ENCODE results near the gene ITGA2B.
"Not testable (repeated sequence)": the region's sequence is repeated elsewhere in the genome, so short reads cannot be mapped to it uniquely, and the experiment has no call there.

ITGA2B gene

GRCh38 chr17:44409309-44410028 lies 20.0 kb upstream of the ITGA2B start:
- Histone ChIP-seq H3K27me3 (ENCODE audit: control insufficient read depth in 2 of 2, insufficient read depth in 2 of 2, low read length in 2 of 2) (no peaks in the 10 kb centered on the region), H3K36me3 (ENCODE audit: control insufficient read depth in 2 of 2, insufficient read depth in 2 of 2, low read length in 2 of 2) (peaks cover 4 to 12% of the 10 kb centered on the region in 2 donors), H3K9ac (ENCODE audit: low read depth in 1 of 2, low read length in 2 of 2) (no peak overlapping the region), H3K4me3 (ENCODE audit: low read length in 2 of 2) (no peak overlapping the region), H3K9me3 (ENCODE audit: control insufficient read depth in 2 of 2, low read length in 2 of 2) (no peaks in the 10 kb centered on the region), H3K4me1 (ENCODE audit: control insufficient read depth in 2 of 2, insufficient read depth in 2 of 2, low read length in 2 of 2) (no peaks in the 10 kb centered on the region), H3K27ac (ENCODE audit: low read depth in 2 of 2, low read length in 2 of 2) (no peak overlapping the region)

DNA sequence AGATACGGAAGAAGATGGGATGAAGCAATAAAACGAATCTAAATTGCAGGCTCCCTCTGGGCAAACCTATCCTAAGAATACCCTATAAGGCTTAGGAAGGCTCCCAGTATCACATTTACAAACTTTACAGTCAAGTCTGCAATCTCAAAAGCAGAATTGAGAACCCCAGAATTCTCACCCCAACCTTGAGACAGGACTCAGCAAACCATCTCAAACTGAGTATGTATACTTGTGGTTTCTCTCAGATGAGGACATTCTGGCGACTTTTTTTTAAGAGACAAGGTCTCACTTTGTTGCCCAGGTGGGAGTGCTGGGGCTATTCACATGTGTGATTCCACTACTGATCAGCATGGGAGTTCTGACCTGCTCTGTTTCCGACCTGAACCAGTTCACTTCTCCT lies 19.3 kb upstream of the ITGA2B start:
- no peaks in the 10 kb centered on the region for H3K9me3 ChIP-seq (ENCODE audit: control insufficient read depth in 2 of 2, low read length in 2 of 2)
- no peak overlapping the region for H3K27ac ChIP-seq (ENCODE audit: low read depth in 2 of 2, low read length in 2 of 2)
- no peaks in the 10 kb centered on the region for H3K4me1 ChIP-seq (ENCODE audit: control insufficient read depth in 2 of 2, insufficient read depth in 2 of 2, low read length in 2 of 2)
- H3K36me3 ChIP-seq (ENCODE audit: control insufficient read depth in 2 of 2, insufficient read depth in 2 of 2, low read length in 2 of 2) = peaks cover 4 to 12% of the 10 kb centered on the region in 2 donors
- H3K27me3 ChIP-seq (ENCODE audit: control insufficient read depth in 2 of 2, insufficient read depth in 2 of 2, low read length in 2 of 2) = no peaks in the 10 kb centered on the region
- H3K9ac ChIP-seq (ENCODE audit: low read depth in 1 of 2, low read length in 2 of 2) = no peak overlapping the region
- no peak overlapping the region for H3K4me3 ChIP-seq (ENCODE audit: low read length in 2 of 2)

- Histone ChIP-seq H3K9me3 (ENCODE audit: control insufficient read depth in 2 of 2, low read length in 2 of 2) (no peaks in the 10 kb centered on the region), H3K9ac (ENCODE audit: low read depth in 1 of 2, low read length in 2 of 2) (no peak overlapping the region), H3K27ac (ENCODE audit: low read depth in 2 of 2, low read length in 2 of 2) (no peak overlapping the region), H3K4me3 (ENCODE audit: low read length in 2 of 2) (no peak overlapping the region), H3K4me1 (ENCODE audit: control insufficient read depth in 2 of 2, insufficient read depth in 2 of 2, low read length in 2 of 2) (no peaks in the 10 kb centered on the region), H3K36me3 (ENCODE audit: control insufficient read depth in 2 of 2, insufficient read depth in 2 of 2, low read length in 2 of 2) (peaks cover 30 to 37% of the 10 kb centered on the region in 2 donors), H3K27me3 (ENCODE audit: control insufficient read depth in 2 of 2, insufficient read depth in 2 of 2, low read length in 2 of 2) (no peaks in the 10 kb centered on the region)
Measured at GRCh38 chr17:44402564-44403172, 13.2 kb upstream of the ITGA2B start.

DNA sequence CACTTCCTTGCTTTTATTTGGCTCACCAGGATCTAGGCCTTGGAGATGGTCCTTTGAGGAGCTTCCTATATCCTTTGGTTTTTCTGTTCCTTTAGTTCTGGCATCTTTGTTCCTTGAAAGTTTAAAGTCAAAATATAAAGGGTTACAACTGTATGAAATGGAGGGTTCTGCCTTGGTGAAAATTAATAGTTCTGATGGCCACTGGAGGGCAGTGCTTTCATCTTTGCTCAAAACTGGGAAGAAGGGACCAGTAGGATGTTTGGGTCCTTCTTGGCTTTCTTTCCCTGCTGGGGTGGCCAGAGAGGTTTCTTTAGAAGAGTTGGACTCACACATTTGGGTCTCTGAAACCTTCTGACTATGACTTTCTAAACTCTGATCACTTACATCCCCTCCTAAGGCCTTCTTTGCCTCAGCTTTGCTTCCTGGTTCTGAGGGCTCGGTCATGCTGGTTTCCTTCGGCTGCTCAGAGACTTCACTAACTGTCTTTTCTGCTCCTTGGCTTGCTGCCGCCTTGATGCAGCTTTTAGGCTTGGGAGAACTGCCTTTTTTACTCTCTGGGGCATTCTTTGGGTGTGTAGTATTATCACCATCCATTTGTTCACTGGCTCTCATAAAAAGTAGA lies 10.9 kb upstream of the ITGA2B start:
- Histone ChIP-seq H3K27ac (ENCODE audit: low read depth in 2 of 2, low read length in 2 of 2) (no peak overlapping the region), H3K36me3 (ENCODE audit: control insufficient read depth in 2 of 2, insufficient read depth in 2 of 2, low read length in 2 of 2) (peaks cover 32 to 45% of the 10 kb centered on the region in 2 donors), H3K9ac (ENCODE audit: low read depth in 1 of 2, low read length in 2 of 2) (no peak overlapping the region), H3K4me1 (ENCODE audit: control insufficient read depth in 2 of 2, insufficient read depth in 2 of 2, low read length in 2 of 2) (no peaks in the 10 kb centered on the region), H3K4me3 (ENCODE audit: low read length in 2 of 2) (no peak overlapping the region), H3K27me3 (ENCODE audit: control insufficient read depth in 2 of 2, insufficient read depth in 2 of 2, low read length in 2 of 2) (no peaks in the 10 kb centered on the region), H3K9me3 (ENCODE audit: control insufficient read depth in 2 of 2, low read length in 2 of 2) (no peaks in the 10 kb centered on the region)

- H3K9ac ChIP-seq (ENCODE audit: low read depth in 1 of 2, low read length in 2 of 2) = no peak overlapping the region
- peaks cover 32 to 42% of the 10 kb centered on the region in 2 donors for H3K36me3 ChIP-seq (ENCODE audit: control insufficient read depth in 2 of 2, insufficient read depth in 2 of 2, low read length in 2 of 2)
- no peak overlapping the region for H3K4me3 ChIP-seq (ENCODE audit: low read length in 2 of 2)
- H3K4me1 ChIP-seq (ENCODE audit: control insufficient read depth in 2 of 2, insufficient read depth in 2 of 2, low read length in 2 of 2) = no peaks in the 10 kb centered on the region
- H3K27me3 ChIP-seq (ENCODE audit: control insufficient read depth in 2 of 2, insufficient read depth in 2 of 2, low read length in 2 of 2) = no peaks in the 10 kb centered on the region
- no peak overlapping the region for H3K27ac ChIP-seq (ENCODE audit: low read depth in 2 of 2, low read length in 2 of 2)
- H3K9me3 ChIP-seq (ENCODE audit: control insufficient read depth in 2 of 2, low read length in 2 of 2) = no peaks in the 10 kb centered on the region
Measured at GRCh38 chr17:44398692-44399691, 9.5 kb upstream of the ITGA2B start.

DNA sequence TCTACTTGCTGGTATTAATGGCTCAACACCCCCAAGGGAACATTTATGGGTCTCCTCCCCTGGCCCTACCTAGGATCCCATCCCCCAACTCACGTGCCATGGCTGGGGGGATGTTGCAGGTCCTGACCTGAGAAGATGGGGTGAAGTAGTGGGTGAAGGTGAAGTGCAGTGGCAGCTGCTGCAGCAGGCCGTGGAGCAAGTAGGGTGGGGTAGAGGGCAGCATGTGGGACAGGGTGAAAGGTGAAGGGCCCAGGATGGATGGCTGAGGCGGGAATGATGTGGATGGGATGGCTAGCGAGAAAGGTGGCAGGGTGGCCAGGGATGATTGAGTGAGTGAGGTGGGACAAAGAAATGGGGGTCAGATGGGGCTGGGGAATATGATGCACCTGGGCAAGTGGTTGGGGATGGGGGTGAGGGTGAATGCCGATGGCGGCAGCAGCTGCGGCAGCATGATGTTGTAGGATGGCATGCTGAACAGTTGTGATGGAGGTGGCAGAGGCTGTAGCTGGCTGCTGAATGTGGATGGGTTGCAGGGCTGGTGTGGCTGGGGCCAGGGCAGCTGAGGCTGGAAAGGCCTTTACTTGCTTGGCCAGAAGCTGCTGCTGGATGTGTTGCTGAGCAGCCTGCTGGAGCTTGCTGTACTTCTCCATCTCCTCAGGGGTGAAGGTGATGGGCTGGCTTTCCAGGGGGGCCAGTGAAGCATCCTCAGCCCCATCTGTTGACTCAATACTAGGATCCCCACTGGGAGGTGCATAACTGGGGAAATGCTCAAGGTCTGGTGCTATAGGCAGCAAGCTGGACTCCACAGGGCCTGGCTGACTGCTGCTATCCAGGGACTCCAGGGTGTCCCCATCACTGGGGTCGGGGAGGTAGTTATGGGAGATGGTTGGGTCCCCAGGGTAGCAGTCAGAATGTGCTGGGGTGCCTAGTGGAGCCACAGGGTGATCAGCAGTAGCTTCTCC lies 8.3 kb upstream of the ITGA2B start:
- Histone ChIP-seq H3K27ac (ENCODE audit: low read depth in 2 of 2, low read length in 2 of 2) (no peak overlapping the region), H3K4me3 (ENCODE audit: low read length in 2 of 2) (no peak overlapping the region), H3K9ac (ENCODE audit: low read depth in 1 of 2, low read length in 2 of 2) (no peak overlapping the region), H3K36me3 (ENCODE audit: control insufficient read depth in 2 of 2, insufficient read depth in 2 of 2, low read length in 2 of 2) (peaks cover 32 to 42% of the 10 kb centered on the region in 2 donors), H3K9me3 (ENCODE audit: control insufficient read depth in 2 of 2, low read length in 2 of 2) (no peaks in the 10 kb centered on the region), H3K27me3 (ENCODE audit: control insufficient read depth in 2 of 2, insufficient read depth in 2 of 2, low read length in 2 of 2) (no peaks in the 10 kb centered on the region), H3K4me1 (ENCODE audit: control insufficient read depth in 2 of 2, insufficient read depth in 2 of 2, low read length in 2 of 2) (no peaks in the 10 kb centered on the region)

DNA sequence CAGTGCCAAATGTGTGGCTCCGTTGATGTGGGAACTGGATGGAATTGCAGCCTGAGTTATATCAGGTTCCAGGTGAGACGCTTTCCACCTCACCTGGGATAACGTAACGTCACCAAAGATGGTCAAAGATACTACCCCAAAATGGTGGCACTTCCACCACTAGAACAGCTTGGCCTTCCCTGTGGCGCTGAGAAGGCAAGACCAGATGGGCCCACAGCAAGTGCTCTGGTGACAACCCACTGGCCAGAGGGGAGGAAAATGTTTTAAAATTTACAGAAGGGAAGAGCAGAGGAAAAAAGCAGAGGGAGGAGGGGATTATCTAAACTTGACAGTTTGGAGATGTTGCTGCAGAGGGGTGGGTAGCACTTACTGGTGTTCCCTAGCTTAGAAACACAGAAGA lies 7.5 kb upstream of the ITGA2B start:
- peaks cover 32 to 42% of the 10 kb centered on the region in 2 donors for H3K36me3 ChIP-seq (ENCODE audit: control insufficient read depth in 2 of 2, insufficient read depth in 2 of 2, low read length in 2 of 2)
- no peak overlapping the region for H3K4me3 ChIP-seq (ENCODE audit: low read length in 2 of 2)
- H3K4me1 ChIP-seq (ENCODE audit: control insufficient read depth in 2 of 2, insufficient read depth in 2 of 2, low read length in 2 of 2) = no peaks in the 10 kb centered on the region
- no peaks in the 10 kb centered on the region for H3K9me3 ChIP-seq (ENCODE audit: control insufficient read depth in 2 of 2, low read length in 2 of 2)
- no peak overlapping the region for H3K27ac ChIP-seq (ENCODE audit: low read depth in 2 of 2, low read length in 2 of 2)
- H3K27me3 ChIP-seq (ENCODE audit: control insufficient read depth in 2 of 2, insufficient read depth in 2 of 2, low read length in 2 of 2) = no peaks in the 10 kb centered on the region
- H3K9ac ChIP-seq (ENCODE audit: low read depth in 1 of 2, low read length in 2 of 2) = no peak overlapping the region

GRCh38 chr17:44394833-44395232 lies 5.4 kb upstream of the ITGA2B start:
- no peak overlapping the region for H3K27ac ChIP-seq (ENCODE audit: low read depth in 2 of 2, low read length in 2 of 2)
- H3K27me3 ChIP-seq (ENCODE audit: control insufficient read depth in 2 of 2, insufficient read depth in 2 of 2, low read length in 2 of 2) = no peaks in the 10 kb centered on the region
- no peaks in the 10 kb centered on the region for H3K4me1 ChIP-seq (ENCODE audit: control insufficient read depth in 2 of 2, insufficient read depth in 2 of 2, low read length in 2 of 2)
- peaks cover 15 to 24% of the 10 kb centered on the region in 2 donors for H3K36me3 ChIP-seq (ENCODE audit: control insufficient read depth in 2 of 2, insufficient read depth in 2 of 2, low read length in 2 of 2)
- no peak overlapping the region for H3K4me3 ChIP-seq (ENCODE audit: low read length in 2 of 2)
- H3K9me3 ChIP-seq (ENCODE audit: control insufficient read depth in 2 of 2, low read length in 2 of 2) = no peaks in the 10 kb centered on the region
- H3K9ac ChIP-seq (ENCODE audit: low read depth in 1 of 2, low read length in 2 of 2) = no peak overlapping the region

DNA sequence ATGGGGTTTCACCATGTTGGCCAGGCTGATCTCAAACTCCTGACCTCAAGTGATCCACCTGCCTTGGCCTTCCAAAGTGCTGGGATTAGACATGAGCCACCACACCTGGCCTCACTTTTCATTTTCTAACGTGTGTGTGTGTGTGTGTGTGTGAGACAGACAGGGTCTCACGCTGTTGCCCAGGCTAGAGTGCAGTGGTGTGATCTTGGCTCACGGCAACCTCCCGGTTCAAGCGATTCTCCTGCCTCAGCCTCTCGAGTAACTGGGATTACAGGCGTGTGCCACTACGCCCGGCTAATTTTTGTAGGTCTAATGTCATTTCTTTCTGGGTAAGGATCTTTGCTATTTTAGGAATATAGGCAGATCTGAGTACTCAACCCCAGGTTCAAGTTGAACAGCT lies 4.7 kb upstream of the ITGA2B start:
- not testable (repeated sequence) for H3K4me1 ChIP-seq (ENCODE audit: control insufficient read depth in 2 of 2, insufficient read depth in 2 of 2, low read length in 2 of 2); H3K9ac ChIP-seq (ENCODE audit: low read depth in 1 of 2, low read length in 2 of 2); H3K27ac ChIP-seq (ENCODE audit: low read depth in 2 of 2, low read length in 2 of 2); H3K4me3 ChIP-seq (ENCODE audit: low read length in 2 of 2); H3K9me3 ChIP-seq (ENCODE audit: control insufficient read depth in 2 of 2, low read length in 2 of 2); H3K27me3 ChIP-seq (ENCODE audit: control insufficient read depth in 2 of 2, insufficient read depth in 2 of 2, low read length in 2 of 2)
- H3K36me3 ChIP-seq (ENCODE audit: control insufficient read depth in 2 of 2, insufficient read depth in 2 of 2, low read length in 2 of 2) = peaks cover 8 to 17% of the 10 kb centered on the region in 2 donors

All from mucosa of rectum (tissue), 2 donors.